Immature natural killer cell (primary cell): ENCODE results near the gene PPP1R8. TPM values are rescaled to one million over a fixed set of nuclear protein-coding genes. Genes with fewer than 3 reads are reported as not detected.
"Not testable (repeated sequence)": the region's sequence is repeated elsewhere in the genome, so short reads cannot be mapped to it uniquely, and the experiment has no call there.

Experiments used
- DNase-seq, 3 donors: peaks; one replicate each; pipeline ENCODE4 v3.0.0; 2022; ENCODE audit warnings: mixed read lengths in 1 of 3
- H3K27ac Mint-ChIP-seq, 6 donors: one replicate each; pipeline ENCODE4 v1.8.0; 2020; ENCODE audit warnings: mixed read lengths in 6 of 6, mild to moderate bottlenecking in 5 of 6, inconsistent platforms in 4 of 6, moderate library complexity in 3 of 6
- H3K27me3 Mint-ChIP-seq, 3 donors: one replicate each; pipeline ENCODE4 v1.8.0; 2020 to 2021; ENCODE audit warnings: low read depth in 3 of 3, mild to moderate bottlenecking in 3 of 3, mixed read lengths in 3 of 3, moderate library complexity in 3 of 3, inconsistent platforms in 1 of 3
- H3K36me3 Mint-ChIP-seq, 3 donors: one replicate each; pipeline ENCODE4 v1.8.0; 2020; ENCODE audit warnings: mixed read lengths in 3 of 3, inconsistent platforms in 2 of 3, mild to moderate bottlenecking in 2 of 3
- H3K4me1 Mint-ChIP-seq, 2 donors: one replicate each; pipeline ENCODE4 v1.8.0; 2020; ENCODE audit warnings: inconsistent platforms in 2 of 2, mild to moderate bottlenecking in 2 of 2, mixed read lengths in 2 of 2, moderate library complexity in 1 of 2
- H3K4me3 Mint-ChIP-seq, 5 donors: one replicate each; pipeline ENCODE4 v1.8.0; 2020; ENCODE audit warnings: mild to moderate bottlenecking in 5 of 5, mixed read lengths in 5 of 5, inconsistent platforms in 3 of 5, moderate library complexity in 3 of 5
- H3K9me3 Mint-ChIP-seq, 6 donors: one replicate each; pipeline ENCODE4 v1.8.0; 2020; ENCODE audit warnings: mild to moderate bottlenecking in 6 of 6, mixed read lengths in 6 of 6, inconsistent platforms in 4 of 6, moderate library complexity in 3 of 6
- polyA plus RNA-seq, 3 donors: library from polyadenylated mRNA; unstranded; fragments of 300-500 nt; fragmentation: Illumina TruSeq; gene quantifications; one replicate each; pipeline ENCODE4 v1.2.3, GENCODE V29; 2021

Gene PPP1R8
- polyA plus RNA-seq, 3 donors from 2014 or later, result 37.7 to 51.1 (median 45.1) TPM

DNA sequence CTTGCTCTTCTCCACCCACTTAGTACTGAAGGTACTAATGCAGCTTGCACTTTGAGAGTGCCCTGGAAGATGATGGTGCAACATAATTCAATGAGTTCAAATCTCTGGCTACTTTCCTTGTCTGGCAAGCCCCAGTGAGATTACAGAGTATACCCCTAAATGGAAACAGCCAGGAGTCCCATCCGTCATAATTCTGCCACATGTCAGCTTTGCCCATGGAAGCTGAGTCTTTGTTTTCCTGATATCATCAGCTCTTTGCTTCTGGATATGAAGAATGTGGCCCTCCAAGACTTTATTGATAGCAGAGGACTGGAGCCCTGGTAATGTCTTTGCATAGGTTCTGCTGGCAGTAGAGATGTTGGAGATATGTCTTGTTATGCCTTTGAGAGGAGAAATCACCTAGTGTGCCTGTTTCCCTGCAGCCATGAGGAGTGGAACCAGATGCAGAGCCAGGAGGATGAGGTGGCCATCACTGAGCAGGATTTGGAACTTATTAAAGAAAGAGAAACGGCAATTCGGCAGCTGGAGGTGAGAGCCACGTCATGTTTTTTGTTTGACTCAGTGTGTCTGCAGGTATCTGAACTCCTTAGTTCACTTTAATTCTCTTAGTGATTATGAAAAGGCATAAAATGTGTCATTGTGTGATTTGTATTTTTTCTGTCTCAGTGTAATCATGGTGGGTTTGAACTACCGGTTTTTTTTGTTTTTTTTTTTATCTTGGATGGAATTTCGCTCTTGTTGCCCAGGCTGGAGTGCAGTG lies 18.7 kb upstream of the PPP1R8 start:
- Mint-ChIP-seq H3K4me3 (no peak overlapping the region), H3K4me1 (no peaks in the 10 kb centered on the region), H3K9me3 (no peaks in the 10 kb centered on the region), H3K36me3 (peaks cover 7 to 22% (median 18%) of the 10 kb centered on the region in 3 donors), H3K27ac (peak overlapping the region in 1 of 6 donors; percentile 33), H3K27me3 (peaks cover 0 to 2% (median 1%) of the 10 kb centered on the region in 3 donors)
- DNase-seq, result no peak

DNA sequence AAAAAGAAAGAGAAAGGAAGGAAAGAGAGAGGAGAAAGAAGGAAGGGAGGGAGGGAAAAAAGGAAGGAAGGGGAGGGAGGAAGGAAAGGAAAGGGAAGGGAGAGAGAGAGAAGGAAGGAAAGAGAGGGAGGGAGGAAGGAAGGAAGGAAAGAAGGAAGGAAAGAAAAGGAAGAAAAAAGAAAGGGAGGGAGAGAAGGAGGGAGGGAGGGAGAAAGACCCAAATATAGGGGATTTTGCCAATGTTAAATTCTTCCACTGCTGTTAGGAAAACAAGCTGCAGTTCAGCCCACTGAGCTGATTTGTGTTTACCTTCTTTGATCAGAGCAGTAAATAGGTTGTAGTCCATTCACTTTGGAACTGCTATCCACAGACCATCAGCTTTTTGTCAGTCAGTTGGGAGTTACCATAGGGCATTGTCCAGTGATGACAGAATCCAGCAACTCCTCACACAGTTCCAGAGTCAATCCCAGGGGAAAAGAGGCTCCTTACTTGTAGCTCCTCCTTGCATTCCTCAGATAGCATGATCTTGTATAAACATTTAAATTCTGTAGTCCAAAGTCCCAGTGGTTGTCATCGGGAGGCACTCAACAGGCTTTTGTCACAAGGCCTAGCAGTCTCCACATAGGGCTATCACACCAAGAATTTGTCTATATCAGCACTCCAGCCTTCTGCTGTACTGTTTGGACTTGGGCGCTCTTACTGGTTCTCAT lies 13.5 kb upstream of the PPP1R8 start:
- H3K4me1 Mint-ChIP-seq, result no peaks in the 10 kb centered on the region
- no peaks in the 10 kb centered on the region for H3K9me3 Mint-ChIP-seq
- H3K27ac Mint-ChIP-seq, result peak overlapping the region in 1 of 6 donors; percentile 49
- peaks cover 0 to 1% (median 0%) of the 10 kb centered on the region in 3 donors for H3K27me3 Mint-ChIP-seq
- no peak overlapping the region for H3K4me3 Mint-ChIP-seq
- peaks cover 17 to 42% (median 24%) of the 10 kb centered on the region in 3 donors for H3K36me3 Mint-ChIP-seq
- no peak for DNase-seq

DNA sequence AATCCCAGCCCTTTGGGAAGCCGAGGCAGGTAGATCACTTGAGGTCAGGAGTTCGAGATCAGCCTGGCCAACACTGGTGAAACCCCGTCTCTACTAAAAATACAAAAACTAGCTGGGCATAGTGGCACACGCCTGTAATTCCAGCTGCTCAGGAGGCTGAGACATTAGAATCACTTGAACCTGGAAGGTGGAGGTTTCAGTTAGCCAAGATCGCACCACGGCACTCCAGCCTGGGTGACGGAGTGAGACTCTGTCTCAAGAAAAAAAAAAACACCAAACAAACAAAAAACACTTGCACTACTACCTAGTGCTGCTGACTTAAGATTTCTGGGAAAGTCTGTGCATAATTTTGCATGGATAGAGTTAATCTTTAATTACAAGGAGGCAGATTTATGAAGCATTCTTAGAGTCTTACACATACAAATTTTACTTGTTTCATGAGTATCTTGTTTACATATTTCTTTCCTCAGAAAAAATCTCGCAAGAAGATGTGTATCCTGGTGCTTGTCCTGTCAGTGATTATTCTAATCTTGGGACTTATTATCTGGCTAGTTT lies 8.7 kb upstream of the PPP1R8 start:
- peaks cover 11 to 36% (median 15%) of the 10 kb centered on the region in 3 donors for H3K36me3 Mint-ChIP-seq
- DNase-seq, result no peak
- H3K27me3 Mint-ChIP-seq, result no peaks in the 10 kb centered on the region
- H3K27ac Mint-ChIP-seq, result no peak overlapping the region
- H3K4me1 Mint-ChIP-seq, result no peaks in the 10 kb centered on the region
- H3K9me3 Mint-ChIP-seq, result no peaks in the 10 kb centered on the region
- H3K4me3 Mint-ChIP-seq, result no peak overlapping the region

DNA sequence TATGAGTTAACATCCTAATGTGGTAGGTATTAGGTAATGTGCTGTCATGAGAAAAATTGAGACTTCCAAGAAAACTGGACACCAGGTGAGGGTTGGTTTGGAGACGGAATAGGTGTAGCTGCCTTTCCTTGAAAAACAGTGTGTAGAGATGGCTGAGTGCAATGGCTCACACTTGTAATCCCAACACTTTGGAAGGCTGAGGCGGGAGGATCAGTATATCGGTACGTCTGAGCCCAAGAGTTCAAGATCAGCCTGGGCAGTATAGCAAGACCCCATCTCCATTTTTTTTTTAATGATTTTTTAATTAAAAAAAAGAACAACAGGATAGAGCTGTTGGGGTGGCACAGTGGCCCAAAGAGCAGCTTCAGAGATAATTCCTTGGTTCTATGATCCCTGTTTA lies 6.8 kb upstream of the PPP1R8 start:
- H3K4me3 Mint-ChIP-seq, result no peak overlapping the region
- no peaks in the 10 kb centered on the region for H3K4me1 Mint-ChIP-seq
- no peak for DNase-seq
- H3K27ac Mint-ChIP-seq, result peak overlapping the region in 1 of 6 donors; percentile 17
- H3K9me3 Mint-ChIP-seq, result no peaks in the 10 kb centered on the region
- H3K27me3 Mint-ChIP-seq, result no peaks in the 10 kb centered on the region
- H3K36me3 Mint-ChIP-seq, result peaks cover 6 to 26% (median 11%) of the 10 kb centered on the region in 3 donors

DNA sequence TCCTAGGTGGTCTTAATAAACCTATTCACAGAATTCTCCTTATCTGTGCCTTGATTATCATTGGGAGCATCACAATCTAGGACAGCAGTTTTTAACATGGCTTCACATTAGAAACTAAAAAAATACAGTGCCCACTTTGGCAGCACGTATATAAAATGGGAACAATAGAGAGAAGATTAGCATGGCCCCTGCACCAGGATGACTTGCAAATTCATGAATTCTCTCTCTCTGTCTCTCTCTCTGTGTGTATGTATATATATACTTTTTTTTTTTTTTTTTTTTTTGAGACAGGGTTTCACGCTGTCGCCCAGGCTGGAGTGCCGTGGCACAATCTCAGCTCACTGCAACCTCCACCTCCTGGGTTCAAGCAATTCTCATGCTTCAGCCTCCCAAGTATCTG lies 6.2 kb upstream of the PPP1R8 start:
- no peak overlapping the region for H3K4me3 Mint-ChIP-seq
- no peaks in the 10 kb centered on the region for H3K4me1 Mint-ChIP-seq
- no peaks in the 10 kb centered on the region for H3K9me3 Mint-ChIP-seq
- no peak for DNase-seq
- H3K36me3 Mint-ChIP-seq, result peaks cover 3 to 23% (median 8%) of the 10 kb centered on the region in 3 donors
- no peak overlapping the region for H3K27ac Mint-ChIP-seq
- H3K27me3 Mint-ChIP-seq, result no peaks in the 10 kb centered on the region

DNA sequence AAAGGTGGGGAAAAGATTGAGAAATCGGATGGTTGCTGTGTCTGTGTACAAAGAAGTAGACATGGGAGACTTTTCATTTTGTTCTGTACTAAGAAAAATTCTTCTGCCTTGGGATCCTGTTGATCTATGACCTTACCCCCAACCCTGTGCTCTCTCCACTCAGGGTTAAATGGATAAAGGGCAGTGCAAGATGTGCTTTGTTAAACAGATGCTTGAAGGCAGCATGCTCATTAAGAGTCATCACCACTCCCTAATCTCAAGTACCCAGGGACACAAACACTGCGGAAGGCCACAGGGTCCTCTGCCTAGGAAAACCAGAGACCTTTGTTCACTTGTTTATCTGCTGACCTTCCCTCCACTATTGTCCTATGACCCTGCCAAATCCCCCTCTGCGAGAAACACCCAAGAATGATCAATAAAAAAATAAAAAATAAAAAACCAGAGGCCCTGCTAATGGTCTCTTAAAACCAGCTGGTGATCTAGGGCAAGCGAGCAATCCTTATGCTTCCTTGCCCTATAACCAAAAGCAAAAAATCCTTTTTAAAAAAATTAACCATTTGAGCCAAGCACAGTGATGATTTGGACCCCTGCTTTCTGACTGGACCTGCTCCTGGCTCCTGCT lies 1.1 kb upstream of the PPP1R8 start:
- Mint-ChIP-seq H3K27ac (peak overlapping the region in 4 of 6 donors; percentile 39 to 91 (median 90)), H3K4me3 (peak overlapping the region; percentile 62 to 94 (median 92)), H3K4me1 (peaks cover 23 to 25% of the 10 kb centered on the region in 2 donors)
- not testable (repeated sequence) for H3K27me3 Mint-ChIP-seq, H3K36me3 Mint-ChIP-seq, DNase-seq, H3K9me3 Mint-ChIP-seq

DNA sequence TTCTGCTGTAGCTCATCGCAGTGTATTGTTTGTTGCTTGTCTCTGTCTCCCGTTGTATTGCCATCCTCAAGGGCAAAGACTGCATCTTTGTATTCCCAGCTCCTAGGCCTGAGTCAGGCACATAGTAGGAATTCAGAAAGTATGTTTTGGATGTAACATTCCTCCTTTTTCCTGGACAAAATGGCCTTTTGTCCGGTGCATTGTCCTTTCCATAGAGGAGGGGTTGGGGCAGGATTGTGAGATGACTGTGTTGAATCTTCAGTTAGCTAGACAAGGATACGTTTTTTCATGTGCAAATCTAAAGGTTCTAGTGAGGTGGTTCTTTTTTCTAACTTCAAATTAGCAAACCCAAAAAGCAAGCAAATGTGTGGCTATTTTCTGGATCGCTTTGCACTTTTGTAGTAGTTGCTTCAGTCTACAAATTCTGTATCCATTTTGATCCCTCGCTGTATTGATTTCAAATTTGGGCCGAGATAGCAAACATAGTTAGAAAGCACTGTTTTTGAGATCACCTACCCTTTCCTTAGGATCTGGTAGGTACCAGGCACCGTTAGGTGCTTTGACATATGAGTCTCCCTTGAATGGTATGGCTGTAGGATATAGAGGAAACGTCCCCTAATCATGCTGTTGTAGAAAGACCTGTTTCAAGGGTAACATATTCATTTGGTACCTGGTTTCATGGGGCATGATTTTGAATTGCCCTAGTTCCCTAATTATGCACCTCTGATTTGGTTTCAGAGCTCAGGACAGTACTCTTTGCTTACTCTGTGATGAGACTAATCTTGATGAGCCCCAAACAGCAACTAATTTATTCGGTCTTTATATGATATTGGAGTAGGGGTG lies 1.2 kb downstream of the PPP1R8 start:
- Mint-ChIP-seq H3K36me3 (no peaks in the 10 kb centered on the region), H3K27me3 (peaks cover 0 to 3% (median 0%) of the 10 kb centered on the region in 3 donors), H3K4me3 (peak overlapping the region; percentile 90 to 94 (median 92)), H3K4me1 (peaks cover 28 to 40% of the 10 kb centered on the region in 2 donors), H3K9me3 (no peaks in the 10 kb centered on the region), H3K27ac (peak overlapping the region; percentile 88 to 95 (median 90))
- DNase-seq, result no peak

DNA sequence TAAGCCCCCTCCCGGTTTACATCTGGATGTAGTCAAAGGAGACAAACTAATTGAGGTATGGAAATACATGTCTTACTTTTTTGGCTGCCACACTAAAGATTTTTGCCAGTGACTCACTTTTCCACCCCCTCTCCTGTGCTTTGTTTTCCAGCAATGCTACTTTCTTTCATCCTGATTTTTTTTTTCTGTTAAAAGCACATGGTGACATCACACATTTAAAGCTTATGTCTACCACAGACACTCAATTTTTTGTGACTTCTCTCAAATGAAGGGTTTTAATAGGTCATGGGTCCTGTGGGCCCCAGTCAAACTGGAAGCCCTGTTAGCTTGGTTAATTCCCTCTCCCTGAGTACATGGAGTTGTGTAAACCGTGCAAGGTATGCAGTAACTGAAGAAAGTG lies 2.2 kb downstream of the PPP1R8 start:
- Mint-ChIP-seq H3K27ac (peak overlapping the region in 1 of 6 donors; percentile 88), H3K4me1 (peaks cover 28 to 40% of the 10 kb centered on the region in 2 donors), H3K9me3 (no peaks in the 10 kb centered on the region), H3K36me3 (no peaks in the 10 kb centered on the region), H3K4me3 (peak overlapping the region in 4 of 5 donors; percentile 12 to 94 (median 56)), H3K27me3 (peaks cover 0 to 5% (median 0%) of the 10 kb centered on the region in 3 donors)
- DNase-seq, result no peak

DNA sequence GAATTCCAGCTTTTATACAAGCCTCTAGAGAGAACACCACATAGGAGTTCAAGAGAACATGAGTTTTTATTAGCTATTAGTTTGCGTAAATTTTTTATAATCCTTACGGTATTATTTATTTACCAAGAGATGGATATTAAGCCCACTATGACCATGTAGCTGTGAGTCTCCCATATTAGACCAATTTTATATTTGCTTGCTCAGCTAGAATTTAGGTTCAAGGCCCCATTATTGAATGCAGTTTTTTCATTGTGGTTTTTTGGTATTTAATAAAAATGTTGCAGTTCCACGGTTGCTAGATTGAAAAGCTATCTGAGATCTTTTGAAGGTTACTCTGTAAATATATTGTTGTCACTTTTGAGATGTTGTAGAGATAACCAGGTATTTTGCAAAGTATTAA lies 2.9 kb downstream of the PPP1R8 start:
- peak overlapping the region in 1 of 6 donors; percentile 36 for H3K27ac Mint-ChIP-seq
- H3K4me1 Mint-ChIP-seq, result peaks cover 28 to 40% of the 10 kb centered on the region in 2 donors
- no peaks in the 10 kb centered on the region for H3K9me3 Mint-ChIP-seq
- peaks cover 0 to 5% (median 0%) of the 10 kb centered on the region in 3 donors for H3K27me3 Mint-ChIP-seq
- H3K36me3 Mint-ChIP-seq, result no peaks in the 10 kb centered on the region
- no peak overlapping the region for H3K4me3 Mint-ChIP-seq
- DNase-seq, result no peak

DNA sequence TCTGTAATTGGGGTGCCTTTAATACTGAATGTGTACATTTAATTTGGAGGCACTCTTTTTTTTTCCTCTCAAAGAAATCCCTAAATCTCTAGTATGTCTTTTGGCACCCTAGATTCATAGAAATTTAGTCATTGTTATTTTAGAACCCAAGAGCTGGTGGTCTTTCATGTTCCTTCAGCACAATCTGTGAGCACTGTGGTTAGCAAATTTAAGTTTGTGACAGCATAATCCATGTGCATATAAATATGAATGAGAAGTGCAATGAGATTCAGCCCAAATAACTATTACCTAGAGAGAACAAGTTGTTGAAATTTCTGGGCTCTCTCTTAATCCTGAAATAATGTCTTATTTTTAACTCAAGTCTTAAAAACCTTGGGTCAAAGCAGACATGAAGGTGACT lies 4.5 kb downstream of the PPP1R8 start:
- Mint-ChIP-seq H3K9me3 (no peaks in the 10 kb centered on the region), H3K27me3 (peaks cover 0 to 5% (median 0%) of the 10 kb centered on the region in 3 donors), H3K36me3 (peaks cover 0 to 5% (median 0%) of the 10 kb centered on the region in 3 donors), H3K4me3 (no peak overlapping the region), H3K27ac (no peak overlapping the region), H3K4me1 (peaks cover 25 to 40% of the 10 kb centered on the region in 2 donors)
- DNase-seq, result no peak

DNA sequence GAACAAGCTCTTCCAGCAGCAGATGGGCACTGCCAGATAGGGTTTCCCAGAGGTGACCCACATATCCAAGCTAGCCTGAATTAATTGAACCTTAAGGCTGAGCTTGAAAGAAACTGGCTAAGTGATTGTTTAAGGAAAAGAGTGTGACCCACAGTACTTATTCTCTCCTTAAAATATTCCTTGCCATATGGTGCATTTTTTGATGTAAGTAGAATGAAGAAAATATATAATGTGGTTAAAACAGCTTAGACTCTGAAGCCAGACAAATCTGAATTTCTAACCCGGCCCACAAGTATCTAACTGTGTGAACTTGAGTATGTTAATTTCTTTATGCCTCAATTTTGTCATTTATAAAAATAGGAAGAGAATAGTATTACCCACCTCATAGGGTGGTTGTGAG lies 4.9 kb downstream of the PPP1R8 start:
- Mint-ChIP-seq H3K36me3 (peaks cover 0 to 9% (median 0%) of the 10 kb centered on the region in 3 donors), H3K27ac (no peak overlapping the region), H3K4me3 (no peak overlapping the region), H3K4me1 (peaks cover 23 to 37% of the 10 kb centered on the region in 2 donors), H3K9me3 (no peaks in the 10 kb centered on the region), H3K27me3 (peaks cover 0 to 2% (median 0%) of the 10 kb centered on the region in 3 donors)
- no peak for DNase-seq

DNA sequence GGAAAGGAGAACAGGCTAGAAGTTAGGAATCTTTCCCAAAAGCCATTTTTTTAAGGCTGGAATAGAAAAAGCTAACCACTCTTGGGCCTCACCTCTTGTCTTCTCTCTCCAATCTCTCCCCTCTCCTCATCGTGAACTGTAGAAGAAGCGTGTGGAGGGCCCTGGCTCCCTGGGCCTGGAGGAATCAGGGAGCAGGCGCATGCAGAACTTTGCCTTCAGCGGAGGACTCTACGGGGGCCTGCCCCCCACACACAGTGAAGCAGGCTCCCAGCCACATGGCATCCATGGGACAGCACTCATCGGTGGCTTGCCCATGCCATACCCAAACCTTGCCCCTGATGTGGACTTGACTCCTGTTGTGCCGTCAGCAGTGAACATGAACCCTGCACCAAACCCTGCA lies 19.4 kb downstream of the PPP1R8 start:
- no peak overlapping the region for H3K4me3 Mint-ChIP-seq
- H3K36me3 Mint-ChIP-seq, result peaks cover 19 to 42% (median 25%) of the 10 kb centered on the region in 3 donors
- no peaks in the 10 kb centered on the region for H3K4me1 Mint-ChIP-seq
- no peak overlapping the region for H3K27ac Mint-ChIP-seq
- H3K9me3 Mint-ChIP-seq, result no peaks in the 10 kb centered on the region
- no peaks in the 10 kb centered on the region for H3K27me3 Mint-ChIP-seq
- no peak for DNase-seq

DNA sequence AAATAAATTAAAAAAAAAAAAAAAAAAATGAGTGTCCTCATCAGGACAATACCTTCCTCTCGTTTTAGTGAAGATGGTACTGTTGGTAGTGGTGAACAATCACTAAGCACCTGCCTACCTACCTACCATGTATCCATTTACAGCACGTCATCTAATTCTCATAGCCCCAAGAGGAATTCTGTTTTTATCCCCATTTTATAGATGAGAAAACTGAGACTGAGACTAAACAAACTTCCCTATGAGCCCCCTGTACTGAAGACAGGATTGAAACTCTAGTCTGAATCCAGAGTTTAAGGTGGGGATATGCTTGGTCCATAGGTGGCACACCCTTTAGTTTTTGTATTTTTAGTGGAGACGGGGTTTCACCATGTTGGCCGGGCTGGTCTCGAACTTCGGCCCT lies 24.5 kb downstream of the PPP1R8 start:
- peaks cover 4 to 7% of the 10 kb centered on the region in 2 donors for H3K4me1 Mint-ChIP-seq
- H3K27me3 Mint-ChIP-seq, result peaks cover 0 to 6% (median 0%) of the 10 kb centered on the region in 3 donors
- H3K4me3 Mint-ChIP-seq, result no peak overlapping the region
- no peaks in the 10 kb centered on the region for H3K9me3 Mint-ChIP-seq
- H3K36me3 Mint-ChIP-seq, result peaks cover 13 to 16% (median 13%) of the 10 kb centered on the region in 3 donors
- no peak overlapping the region for H3K27ac Mint-ChIP-seq
- no peak for DNase-seq
